Kidney (tissue), 14 donors: ENCODE measurements around the gene FARSA. TPM values are rescaled to one million over a fixed set of nuclear protein-coding genes. Genes with fewer than 3 reads are reported as not detected.

ENCODE experiments used
- DNase-seq, 5 donors: peaks; one replicate each; pipeline ENCODE4 v3.0.0-alpha.2; 2013 to 2020
- FAIRE-seq: peaks from 2 replicates; lab custom pipeline; 2012; peaks lifted over from hg19 to GRCh38; lab: Jason Lieb, UNC
- H3K27ac ChIP-seq, 2 donors: one replicate each; pipeline ENCODE4 v1.7.0; 2013; ENCODE audit warnings: low read depth in 2 of 2, low read length in 2 of 2, inconsistent platforms in 1 of 2
- H3K27me3 ChIP-seq: one replicate; pipeline ENCODE4 v1.7.1; 2013; ENCODE audit warnings: low read length, inconsistent platforms; ENCODE audit not compliant: control insufficient read depth, insufficient read depth
- H3K36me3 ChIP-seq, 3 donors: one replicate each; pipeline versions ENCODE4 v1.7.0 to v1.7.1; 2013; ENCODE audit warnings: low read length in 3 of 3, control low read depth in 1 of 3, inconsistent platforms in 1 of 3; ENCODE audit not compliant: insufficient read depth in 3 of 3, control insufficient read depth in 2 of 3
- H3K4me1 ChIP-seq, 3 donors: one replicate each; pipeline versions ENCODE4 v1.7.0 to v1.7.1; 2013; ENCODE audit warnings: low read length in 3 of 3, inconsistent platforms in 1 of 3, low read depth in 1 of 3; ENCODE audit not compliant: control insufficient read depth in 2 of 3, insufficient read depth in 2 of 3
- H3K4me3 ChIP-seq, 3 donors: one replicate each; pipeline versions ENCODE4 v1.7.0 to v1.8.1; 2013; ENCODE audit warnings: low read length in 3 of 3, control low read depth in 1 of 3, inconsistent platforms in 1 of 3
- H3K9ac ChIP-seq, 3 donors: one replicate each; pipeline versions ENCODE4 v1.7.0 to v1.7.1; 2013; ENCODE audit warnings: low read length in 3 of 3, control low read depth in 1 of 3, inconsistent platforms in 1 of 3
- H3K9me3 ChIP-seq, 3 donors: one replicate each; pipeline versions ENCODE4 v1.7.0 to v1.7.1; 2013; ENCODE audit warnings: low read length in 3 of 3, control low read depth in 1 of 3, inconsistent platforms in 1 of 3; ENCODE audit not compliant: control insufficient read depth in 2 of 3, insufficient read depth in 1 of 3
- CTCF ChIP-seq: IDR thresholded peaks from 3 replicates; pipeline ENCODE4 v1.5.1; 2012; ENCODE audit warnings: mild to moderate bottlenecking, moderate library complexity, borderline replicate concordance; ENCODE audit not compliant: insufficient read depth; ENCODE audit errors: extremely low read depth
- intact Hi-C: fragments of 100-400 bp; cut with DNase I; formaldehyde crosslinking; loops from one replicate; pipeline ENCODE4 v1.11.1; 2022
- polyA plus RNA-seq: library from polyadenylated mRNA; stranded (reverse); fragments of 350-450 nt; fragmentation: Illumina TruSeq; extraction: RNeasy Lipid Tissue Mini Kit (QIAGEN cat#74804); gene quantifications from one replicate; pipeline ENCODE4 v1.2.3, GENCODE V29; 2014; ENCODE audit warnings: low read depth, low replicate concordance; ENCODE audit not compliant: insufficient read depth
- total RNA-seq: library from RNA; stranded (reverse); fragmentation: NEBNext Ultra II Directional; extraction: Animal tissue kit (Norgen Biotek cat#: 25700); gene quantifications from one replicate; pipeline ENCODE4 v1.2.1, GENCODE V29; 2021
- donor health status: control.
- donor health status: control.
- donor health status: control.
- donor health status: control.
- donor health status: control.
- donor health status: DM: yes; HTN: yes; CAD: no.
- donor health status: Normal renal cell carcinoma (clear cell type).

FARSA gene
- total and polyA plus RNA-seq, 2 donors from 2014 or later, result 48.0 to 58.2 TPM

GRCh38 chr19:12885749-12886650, 47.5 kb downstream of the FARSA start:
- Histone ChIP-seq H3K36me3 (no peaks in the 10 kb centered on the region), H3K4me3 (no peak overlapping the region), H3K9me3 (no peaks in the 10 kb centered on the region), H3K27ac (no peak overlapping the region), H3K27me3 (peaks cover 8% of the 10 kb centered on the region), H3K4me1 (peaks cover 0 to 4% (median 0%) of the 10 kb centered on the region in 3 donors), H3K9ac (no peak overlapping the region)
- DNase-seq (no peak), FAIRE-seq (no peak)
- TF ChIP-seq CTCF, result no peak
- intact Hi-C loops, result no loop called here

GRCh38 chr19:12884926-12885748, 48.4 kb downstream of the FARSA start:
- Histone ChIP-seq H3K9me3 (no peaks in the 10 kb centered on the region), H3K27me3 (peaks cover 8% of the 10 kb centered on the region), H3K36me3 (no peaks in the 10 kb centered on the region), H3K4me1 (peaks cover 0 to 2% (median 0%) of the 10 kb centered on the region in 3 donors), H3K4me3 (peak overlapping the region in 1 of 3 donors; percentile 17), H3K9ac (no peak overlapping the region), H3K27ac (no peak overlapping the region)
- FAIRE-seq (no peak), DNase-seq (peak; percentile 71 to 92 (median 79))
- intact Hi-C loops, result no loop called here
- peak; percentile 42 for TF ChIP-seq CTCF

GRCh38 chr19:12884627-12884925, 48.9 kb downstream of the FARSA start:
- peaks cover 8% of the 10 kb centered on the region for H3K27me3 ChIP-seq
- no peak for DNase-seq
- no peaks in the 10 kb centered on the region for H3K9me3 ChIP-seq
- H3K4me1 ChIP-seq, result peaks cover 0 to 2% (median 0%) of the 10 kb centered on the region in 3 donors
- no peak overlapping the region for H3K9ac ChIP-seq
- intact Hi-C loops, result no loop called here
- H3K36me3 ChIP-seq, result no peaks in the 10 kb centered on the region
- TF ChIP-seq CTCF, result no peak
- H3K4me3 ChIP-seq, result peak overlapping the region in 1 of 3 donors; percentile 17
- H3K27ac ChIP-seq, result no peak overlapping the region
- no peak for FAIRE-seq
